K562 (cell line): ENCODE measurements around the gene AQP1. TPM values are rescaled to one million over a fixed set of nuclear protein-coding genes. Genes with fewer than 3 reads are reported as not detected.

ENCODE experiments used
- KAT2B ChIP-seq: IDR thresholded peaks from one replicate; pipeline ENCODE4 v1.6.1; 2012; ENCODE audit warnings: low read depth, mild to moderate bottlenecking, control low read depth, inconsistent platforms, low read length, moderate library complexity
- KDM2B ChIP-seq: fragments of 250-450 bp; sonication (Bioruptor Pico); IDR thresholded peaks from 2 replicates; pipeline ENCODE4 v1.8.0; 2021; ENCODE audit warnings: mild to moderate bottlenecking, moderate library complexity
- MBD1 ChIP-seq: fragments of 250-450 bp; sonication (Bioruptor Pico); IDR thresholded peaks from 2 replicates; pipeline ENCODE4 v1.8.0; 2022; ENCODE audit warnings: inconsistent platforms
- PHB ChIP-seq: fragments of 250-450 bp; sonication (Bioruptor Pico); IDR thresholded peaks from 2 replicates; pipeline ENCODE4 v1.5.0; 2021
- PTRF ChIP-seq: fragments of 450-650 bp; IDR thresholded peaks from 2 replicates; pipeline ENCODE4 v1.6.1; 2016; ENCODE audit warnings: mild to moderate bottlenecking, missing genetic modification characterization, missing compliant biosample characterization
- RBM22 ChIP-seq: fragments of 200-400 bp; formaldehyde crosslinking; IDR thresholded peaks from 2 replicates; pipeline ENCODE4 v1.6.1; 2018; ENCODE audit warnings: low read length, low read depth; ENCODE audit not compliant: poor library complexity, severe bottlenecking
- SRSF7 ChIP-seq: fragments of 200-400 bp; formaldehyde crosslinking; optimal IDR thresholded peaks from 2 replicates; pipeline ENCODE3; 2017; ENCODE audit warnings: mild to moderate bottlenecking, low read depth, low read length
- ZNF436 ChIP-seq: fragments of 250-450, 450-650 bp; sonication (Bioruptor Pico); formaldehyde crosslinking; IDR thresholded peaks from 2 replicates; pipeline ENCODE4 v1.7.0; 2020; ENCODE audit warnings: mild to moderate bottlenecking
- polyA plus RNA-seq, 8 experiments: library from polyadenylated mRNA; depleted of rRNA in 4 of 8; stranded (reverse) in 5 of 8; unstranded in 3 of 8; fragments of >200 nt; fragmentation: Nextera tagmentation in 2 of 8; fragmentation: Illumina TruSeq in 1 of 8; extraction: Ambion mirVana in 2 of 8; extraction: Trizol in 1 of 8; gene quantifications; 2 replicates each; pipeline versions ENCODE4 v1.2.1 to v1.2.3, GENCODE V29; 2011 to 2014; ENCODE audit warnings: inconsistent platforms in 1 of 8, missing spikeins in 1 of 8
- total RNA-seq, 7 experiments: library from RNA; depleted of rRNA in 6 of 7; stranded (reverse); fragments of >200 nt in 6 of 7; fragmentation: Illumina TruSeq in 2 of 7; extraction: Trizol in 2 of 7; gene quantifications; 2 replicates each; pipeline versions ENCODE4 v1.2.1 to v1.2.3, GENCODE V29; 2011 to 2021; ENCODE audit warnings: low replicate concordance in 1 of 7
- TF ChIP-seq, protein P1 (sequence below), 2 experiments: fragments of 450-650 bp in 1 of 2; sonication (generic) in 1 of 2; formaldehyde crosslinking in 1 of 2; IDR thresholded peaks; 2 replicates each; pipeline versions ENCODE4 v1.7.1 to v1.9.0; 2016 to 2022; ENCODE audit warnings: inconsistent platforms in 1 of 2, mild to moderate bottlenecking in 1 of 2, missing genetic modification reagents in 1 of 2

The AQP1 gene
- total and polyA plus RNA-seq, 9 of the 15 experiments (the other 6 are each of a cell fraction or from before 2014, with no cell fraction given) = 0.18 to 12.6 (median 4.1) TPM

GRCh38 chr7:30920584-30921539 is 9.2 kb downstream of the AQP1 start (continued):
- TF ChIP-seq, protein P1, sequence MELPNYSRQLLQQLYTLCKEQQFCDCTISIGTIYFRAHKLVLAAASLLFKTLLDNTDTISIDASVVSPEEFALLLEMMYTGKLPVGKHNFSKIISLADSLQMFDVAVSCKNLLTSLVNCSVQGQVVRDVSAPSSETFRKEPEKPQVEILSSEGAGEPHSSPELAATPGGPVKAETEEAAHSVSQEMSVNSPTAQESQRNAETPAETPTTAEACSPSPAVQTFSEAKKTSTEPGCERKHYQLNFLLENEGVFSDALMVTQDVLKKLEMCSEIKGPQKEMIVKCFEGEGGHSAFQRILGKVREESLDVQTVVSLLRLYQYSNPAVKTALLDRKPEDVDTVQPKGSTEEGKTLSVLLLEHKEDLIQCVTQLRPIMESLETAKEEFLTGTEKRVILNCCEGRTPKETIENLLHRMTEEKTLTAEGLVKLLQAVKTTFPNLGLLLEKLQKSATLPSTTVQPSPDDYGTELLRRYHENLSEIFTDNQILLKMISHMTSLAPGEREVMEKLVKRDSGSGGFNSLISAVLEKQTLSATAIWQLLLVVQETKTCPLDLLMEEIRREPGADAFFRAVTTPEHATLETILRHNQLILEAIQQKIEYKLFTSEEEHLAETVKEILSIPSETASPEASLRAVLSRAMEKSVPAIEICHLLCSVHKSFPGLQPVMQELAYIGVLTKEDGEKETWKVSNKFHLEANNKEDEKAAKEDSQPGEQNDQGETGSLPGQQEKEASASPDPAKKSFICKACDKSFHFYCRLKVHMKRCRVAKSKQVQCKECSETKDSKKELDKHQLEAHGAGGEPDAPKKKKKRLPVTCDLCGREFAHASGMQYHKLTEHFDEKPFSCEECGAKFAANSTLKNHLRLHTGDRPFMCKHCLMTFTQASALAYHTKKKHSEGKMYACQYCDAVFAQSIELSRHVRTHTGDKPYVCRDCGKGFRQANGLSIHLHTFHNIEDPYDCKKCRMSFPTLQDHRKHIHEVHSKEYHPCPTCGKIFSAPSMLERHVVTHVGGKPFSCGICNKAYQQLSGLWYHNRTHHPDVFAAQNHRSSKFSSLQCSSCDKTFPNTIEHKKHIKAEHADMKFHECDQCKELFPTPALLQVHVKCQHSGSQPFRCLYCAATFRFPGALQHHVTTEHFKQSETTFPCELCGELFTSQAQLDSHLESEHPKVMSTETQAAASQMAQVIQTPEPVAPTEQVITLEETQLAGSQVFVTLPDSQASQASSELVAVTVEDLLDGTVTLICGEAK (IDR thresholded peaks at IDR 0.05) = no peak
- TF ChIP-seq, protein P1 (CRISPR knock-in tag; IDR thresholded peaks at IDR 0.05) = no peak
- TF ChIP-seq RBM22 (no peak), PTRF (tag) (no peak), PHB (CRISPR knock-in tag) (no peak), MBD1 (no peak), KDM2B (CRISPR knock-in tag) (no peak), KAT2B (no peak), ZNF436 (CRISPR knock-in tag) (no peak), SRSF7 (no peak)
